Measurements from ENCODE around the gene MBTD1. TPM values are rescaled to one million over a fixed set of nuclear protein-coding genes. Genes with fewer than 3 reads are reported as not detected.
"Not testable (repeated sequence)": the region's sequence is repeated elsewhere in the genome, so short reads cannot be mapped to it uniquely, and the experiment has no call there.

The MBTD1 gene
- total RNA-seq, 1 experiment from 2014 or later: 3.9 TPM

DNA sequence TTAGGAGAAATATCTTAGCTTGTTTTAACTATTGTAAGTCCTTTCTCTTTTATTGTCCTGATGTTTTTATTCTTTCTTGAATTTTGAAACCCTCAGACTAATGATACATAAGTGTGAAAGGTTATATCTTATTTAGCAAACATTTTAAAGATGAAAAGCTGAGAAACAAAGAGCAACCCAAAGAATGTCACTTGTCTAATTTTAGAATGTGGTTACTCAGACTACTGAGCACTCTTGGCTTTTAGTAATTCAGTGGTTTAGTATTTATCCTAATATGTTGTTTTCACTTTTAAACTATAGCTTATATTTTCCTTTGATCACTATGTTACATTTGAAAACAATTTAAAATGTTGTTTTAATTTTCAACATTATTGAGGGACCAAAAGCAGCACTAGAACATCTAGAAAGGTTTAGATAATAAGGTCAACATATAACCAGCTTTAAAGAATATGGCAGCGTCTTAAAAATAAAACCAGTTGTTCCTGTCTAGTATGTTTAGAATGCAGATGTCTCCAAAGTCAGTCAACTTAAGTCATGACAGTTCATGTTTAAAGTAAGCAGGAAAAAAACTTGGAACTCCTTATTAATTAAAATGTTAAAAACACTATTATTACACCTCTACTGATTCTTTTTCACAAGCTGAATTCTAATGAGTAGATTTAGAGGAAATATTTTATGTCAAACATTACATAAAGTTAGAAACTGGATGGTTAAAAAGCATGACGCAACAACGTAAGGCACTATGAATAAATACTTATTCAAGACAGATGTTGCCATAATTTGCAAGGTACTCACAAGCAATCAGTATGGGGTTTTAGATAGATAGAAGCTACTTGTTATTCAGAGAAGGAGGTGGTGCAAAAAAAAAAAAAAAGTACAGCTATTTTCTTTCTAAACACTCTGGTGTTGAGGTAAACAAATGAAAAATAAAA, 2.4 kb downstream of the MBTD1 start:
- in situ Hi-C loops (cut with HindIII; ENCODE audit: low pct_unique_long_range_greater_than_20kb, low sequenced_read_pairs): no loop called here
- no peak for DNase-seq (ENCODE audit: low read depth)

DNA sequence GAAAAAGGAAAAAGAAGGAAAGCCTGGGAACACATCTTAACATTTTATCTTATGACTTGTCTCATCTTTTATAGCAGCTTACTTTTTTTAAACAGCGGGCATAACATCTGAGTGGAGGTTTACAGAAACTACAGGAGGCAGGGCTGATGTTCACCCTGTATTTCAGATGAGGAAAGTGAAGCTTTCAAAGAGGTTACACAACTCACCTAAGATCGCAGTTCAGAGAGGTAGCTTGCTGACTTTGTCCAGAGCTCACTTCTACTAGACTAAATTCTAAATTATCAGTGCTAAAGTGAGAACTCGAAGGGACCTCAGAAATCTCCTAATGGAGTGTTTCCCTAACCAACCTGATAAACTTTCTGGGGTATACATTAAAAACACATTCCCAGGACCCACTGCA, 3.7 kb downstream of the MBTD1 start:
- DNase-seq (ENCODE audit: low read depth): no peak
- in situ Hi-C loops (cut with HindIII; ENCODE audit: low pct_unique_long_range_greater_than_20kb, low sequenced_read_pairs): no loop called here

DNA sequence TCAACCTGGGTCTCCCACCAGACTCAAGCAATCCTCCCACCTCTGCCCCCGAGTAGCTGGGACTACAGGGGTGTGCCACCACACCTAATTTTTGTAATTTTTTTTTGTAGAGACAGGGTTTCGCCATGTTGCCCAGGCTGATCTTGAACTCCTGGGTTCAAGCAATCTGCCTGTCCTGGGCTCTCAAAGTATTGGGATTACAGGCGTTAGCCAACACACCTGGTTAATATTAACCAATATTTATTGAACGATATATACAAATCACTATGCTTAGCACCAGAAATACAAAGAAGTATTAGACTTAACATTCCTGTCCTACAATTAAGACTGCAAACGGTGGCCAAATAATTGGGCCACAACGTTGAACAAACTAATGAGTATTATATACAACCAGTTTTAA, 4.2 kb downstream of the MBTD1 start:
- no peak for DNase-seq (ENCODE audit: low read depth)
- in situ Hi-C loops (cut with HindIII; ENCODE audit: low pct_unique_long_range_greater_than_20kb, low sequenced_read_pairs): no loop called here

DNA sequence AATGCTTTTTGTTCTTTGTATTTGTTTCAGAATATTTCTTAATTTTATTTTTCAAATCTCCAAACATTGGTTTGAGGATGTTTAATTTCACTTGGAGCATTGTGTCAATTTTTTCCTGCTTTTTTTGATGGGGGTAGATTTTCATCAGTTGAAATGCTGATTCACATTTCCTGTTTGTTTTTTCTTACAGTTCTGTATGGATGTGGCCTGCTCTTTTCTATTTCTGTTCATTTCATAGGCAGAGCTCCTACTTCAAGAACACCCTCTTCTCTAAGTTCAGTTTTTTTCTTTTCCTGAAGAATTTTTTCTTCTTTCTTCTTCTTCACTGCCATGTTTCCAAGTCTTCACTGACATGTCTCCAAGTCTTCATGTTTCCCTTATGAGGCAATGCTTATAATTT, 8.8 kb downstream of the MBTD1 start:
- in situ Hi-C loops (cut with HindIII; ENCODE audit: low pct_unique_long_range_greater_than_20kb, low sequenced_read_pairs): no loop called here
- no peak for DNase-seq (ENCODE audit: low read depth)

DNA sequence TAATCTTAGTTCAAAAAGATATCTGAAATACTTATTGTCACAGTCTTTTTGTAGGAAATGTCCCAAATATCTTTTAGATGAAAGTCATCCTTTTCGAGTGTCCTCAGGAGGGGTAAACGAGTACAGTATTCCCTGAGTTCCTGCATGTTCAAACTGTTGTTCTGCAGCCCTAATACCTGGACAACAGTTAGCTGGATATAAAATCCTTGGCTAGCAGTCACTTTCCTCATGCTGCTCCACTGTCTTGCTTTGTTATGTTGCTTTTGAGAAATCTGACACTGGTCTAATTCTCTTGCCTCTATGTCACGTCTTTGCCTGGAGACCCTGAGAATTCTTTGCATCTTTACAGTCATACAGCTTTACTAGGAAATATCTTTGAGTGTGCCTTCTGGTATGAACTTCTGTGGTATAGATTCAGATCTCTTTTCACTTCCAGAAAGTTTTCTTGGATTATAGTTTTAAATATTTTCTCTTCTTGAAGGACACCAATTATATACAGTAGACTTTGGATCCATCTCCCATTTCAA, 9.5 kb downstream of the MBTD1 start:
- in situ Hi-C loops (cut with HindIII; ENCODE audit: low pct_unique_long_range_greater_than_20kb, low sequenced_read_pairs): no loop called here
- DNase-seq (ENCODE audit: low read depth): no peak

DNA sequence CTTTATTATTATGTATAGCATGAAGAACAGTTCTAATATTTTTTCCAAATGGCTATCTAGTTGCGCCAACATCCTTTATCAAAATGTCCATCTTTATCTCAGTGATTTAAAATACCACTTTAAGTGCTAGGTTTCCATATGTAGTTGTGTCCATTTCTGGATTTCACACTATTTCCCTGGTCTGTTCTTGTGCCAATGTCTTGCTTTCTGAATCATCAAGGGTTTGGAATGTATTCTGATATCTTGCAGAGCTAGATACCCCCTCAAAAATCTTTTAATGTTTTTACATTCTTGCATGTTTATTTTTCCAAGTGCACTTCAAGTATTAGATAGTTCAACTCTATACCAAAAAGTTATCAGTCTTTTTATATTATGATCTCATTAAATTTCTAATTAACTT, 14.3 kb downstream of the MBTD1 start:
- no peak for DNase-seq (ENCODE audit: low read depth)
- in situ Hi-C loops (cut with HindIII; ENCODE audit: low pct_unique_long_range_greater_than_20kb, low sequenced_read_pairs): no loop called here

DNA sequence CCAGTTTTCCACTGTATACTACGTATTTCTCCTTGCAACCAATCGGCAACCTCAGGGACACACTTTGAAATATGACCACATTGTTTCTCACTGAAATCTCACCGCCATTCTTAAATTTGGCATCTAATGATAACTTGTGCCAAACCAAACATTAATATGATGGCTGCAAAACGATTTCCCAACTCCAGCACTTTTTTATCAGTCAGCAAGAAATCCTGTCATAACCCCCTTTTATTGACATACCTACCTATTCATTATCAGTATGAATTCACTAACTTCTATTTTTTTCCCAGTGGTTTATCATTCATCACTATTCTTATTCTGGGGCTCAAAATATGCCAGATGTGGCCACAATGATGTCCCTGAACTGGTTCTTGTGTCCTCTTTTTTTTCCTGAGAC, 15.8 kb downstream of the MBTD1 start:
- in situ Hi-C loops (cut with HindIII; ENCODE audit: low pct_unique_long_range_greater_than_20kb, low sequenced_read_pairs): no loop called here

DNA sequence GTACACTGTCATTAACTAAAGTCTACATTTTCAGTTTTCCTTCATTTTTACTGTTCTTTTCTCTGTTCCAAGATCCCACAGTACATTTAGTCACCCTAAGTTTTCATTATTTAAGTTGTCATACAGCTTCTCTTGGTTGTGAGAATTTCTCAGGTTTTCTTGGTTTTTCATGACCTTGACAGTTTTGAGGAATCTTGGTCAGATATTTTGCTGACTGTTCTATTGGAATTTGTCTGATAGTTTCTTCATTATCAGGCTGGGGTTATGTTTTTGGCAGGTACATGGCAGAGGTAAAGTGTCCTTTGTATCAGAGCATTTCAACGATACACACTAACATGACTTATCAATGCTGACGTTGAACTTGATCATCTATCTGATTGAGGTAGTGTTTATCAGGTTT, 19.6 kb downstream of the MBTD1 start:
- no peak for DNase-seq (ENCODE audit: low read depth)
- in situ Hi-C loops (cut with HindIII; ENCODE audit: low pct_unique_long_range_greater_than_20kb, low sequenced_read_pairs): no loop called here

More for the DNA sequence above, 15.8 kb downstream of the MBTD1 start:
- DNase-seq (ENCODE audit: low read depth): no peak

DNA sequence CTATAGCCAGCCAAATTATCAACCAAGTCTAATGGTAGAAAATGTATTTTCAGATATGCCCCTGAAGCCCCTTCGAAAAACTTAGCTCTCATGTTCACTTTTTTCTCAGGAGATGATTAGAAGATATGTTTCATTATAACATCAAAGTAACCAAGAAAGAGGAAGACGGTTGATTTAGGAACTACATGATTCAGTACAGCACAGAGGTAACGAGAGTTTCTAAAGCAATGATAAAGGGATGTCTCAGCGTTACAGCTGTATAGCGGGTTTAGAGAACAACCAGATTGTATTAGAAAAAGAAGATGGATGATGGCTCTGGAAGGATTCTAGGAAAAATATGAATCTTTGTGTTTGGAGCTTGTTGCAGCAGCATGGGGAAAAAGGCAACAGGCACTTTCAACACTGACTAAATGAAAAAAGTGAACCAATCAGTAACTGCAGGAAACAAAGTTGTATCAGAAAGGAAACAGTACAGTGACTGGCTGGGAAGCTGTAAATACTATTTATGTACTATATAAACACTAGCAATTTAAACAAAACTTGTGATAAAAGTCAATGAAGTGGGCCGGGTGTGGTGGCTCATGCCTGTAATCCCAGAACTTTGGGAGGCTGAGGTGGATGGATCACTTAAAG, 21.5 kb downstream of the MBTD1 start:
- DNase-seq (ENCODE audit: low read depth): peak; percentile 21
- in situ Hi-C loops (cut with HindIII; ENCODE audit: low pct_unique_long_range_greater_than_20kb, low sequenced_read_pairs): no loop called here

DNA sequence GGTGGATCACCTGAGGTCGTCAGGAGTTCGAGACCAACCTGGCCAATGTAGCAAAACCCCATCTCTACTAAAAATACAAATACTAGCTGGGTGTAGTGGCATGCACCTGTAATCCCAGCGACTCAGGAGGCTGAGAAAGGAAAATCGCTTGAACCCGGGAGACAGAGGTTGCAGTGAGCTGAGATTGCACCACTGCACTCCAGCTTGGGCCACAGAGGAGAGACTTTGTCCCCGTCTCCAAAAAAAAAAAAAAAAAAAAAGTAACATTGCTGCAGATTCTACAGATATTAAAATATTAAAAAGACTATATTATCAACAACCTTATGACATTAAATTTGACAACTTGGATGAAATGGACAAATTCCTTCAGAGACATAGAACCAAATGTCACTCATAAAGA, 25.7 kb downstream of the MBTD1 start:
- no peak for DNase-seq (ENCODE audit: low read depth)
- in situ Hi-C loops (cut with HindIII; ENCODE audit: low pct_unique_long_range_greater_than_20kb, low sequenced_read_pairs): no loop called here

DNA sequence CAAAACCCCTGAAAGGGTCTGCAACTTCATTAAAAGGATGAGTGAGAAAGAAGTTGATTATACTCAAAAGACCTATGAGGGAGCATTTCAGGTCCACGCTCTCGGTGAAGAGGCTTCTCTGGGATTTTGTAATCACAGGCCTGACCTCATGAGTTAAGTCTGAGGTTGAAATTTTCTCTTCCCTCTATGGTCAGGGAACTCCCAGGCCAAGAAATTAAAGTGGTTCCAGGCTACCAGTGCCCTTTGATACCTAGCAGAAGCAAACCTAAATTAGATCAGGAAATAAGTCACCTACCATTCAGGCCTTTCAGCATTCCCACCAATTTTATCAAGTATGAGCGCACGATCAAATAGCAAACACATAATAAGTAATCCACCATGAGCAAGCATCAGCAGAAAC, 27.9 kb downstream of the MBTD1 start:
- DNase-seq (ENCODE audit: low read depth): no peak

DNA sequence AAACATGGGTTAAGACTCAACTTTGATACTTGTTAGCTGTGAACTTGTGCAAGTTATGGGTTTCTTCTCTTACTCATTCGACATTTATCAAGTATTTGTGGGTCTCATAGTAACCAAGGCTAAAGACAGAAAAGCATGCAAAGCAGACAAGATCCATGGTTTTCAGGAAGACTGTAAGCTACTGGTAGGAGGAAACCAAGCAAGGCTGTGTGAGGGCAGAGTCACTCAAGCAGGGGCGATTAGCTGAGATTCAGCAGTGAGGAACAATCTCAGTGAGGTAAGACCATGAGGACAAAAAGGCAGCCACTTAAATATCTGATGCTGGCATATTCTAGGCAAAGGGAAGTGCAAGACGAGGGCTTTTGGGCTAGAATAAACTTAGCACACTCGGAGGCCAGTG, 29.5 kb downstream of the MBTD1 start:
- no peak for DNase-seq (ENCODE audit: low read depth)
- in situ Hi-C loops (cut with HindIII; ENCODE audit: low pct_unique_long_range_greater_than_20kb, low sequenced_read_pairs): no loop called here

More for the DNA sequence above, 27.9 kb downstream of the MBTD1 start:
- in situ Hi-C loops (cut with HindIII; ENCODE audit: low pct_unique_long_range_greater_than_20kb, low sequenced_read_pairs): no loop called here

DNA sequence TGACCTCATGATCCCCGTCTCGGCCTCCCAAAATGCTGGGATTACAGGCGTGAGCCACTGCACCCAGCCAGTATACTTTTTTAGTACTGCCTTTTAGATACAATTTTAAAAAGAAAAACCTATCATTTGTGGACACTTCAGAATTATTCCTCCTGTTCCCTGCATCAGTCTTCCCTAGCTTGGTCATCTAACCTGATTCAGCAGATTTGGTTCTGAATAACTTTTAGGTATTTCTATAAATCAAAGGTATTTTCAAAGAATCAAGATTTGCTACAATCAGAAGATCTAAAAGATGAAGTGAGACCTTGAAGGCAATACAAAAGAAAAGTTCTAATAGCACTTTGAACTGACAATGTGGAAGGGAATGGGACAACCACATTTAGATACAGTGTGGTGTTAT, 30.0 kb downstream of the MBTD1 start:
- in situ Hi-C loops (cut with HindIII; ENCODE audit: low pct_unique_long_range_greater_than_20kb, low sequenced_read_pairs): no loop called here
- no peak for DNase-seq (ENCODE audit: low read depth)

DNA sequence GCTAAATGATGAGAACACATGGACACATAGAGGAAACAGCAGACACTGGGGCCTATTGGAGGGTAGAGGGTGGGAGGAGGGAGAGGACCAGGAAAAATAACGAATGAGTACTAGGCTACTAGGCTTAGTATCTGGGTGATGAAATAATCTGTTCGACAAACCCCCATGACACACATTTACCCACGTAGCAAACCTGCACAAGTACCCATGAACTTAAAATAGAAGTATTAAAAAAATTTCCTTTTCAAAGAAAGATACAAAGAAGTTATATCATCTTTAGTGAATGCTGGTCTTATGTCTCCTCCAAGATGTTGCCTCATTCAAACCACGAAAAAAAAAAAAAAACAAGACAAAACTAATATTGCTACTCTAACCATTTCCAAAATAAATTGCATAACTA, 31.7 kb downstream of the MBTD1 start:
- in situ Hi-C loops (cut with HindIII; ENCODE audit: low pct_unique_long_range_greater_than_20kb, low sequenced_read_pairs): no loop called here

DNA sequence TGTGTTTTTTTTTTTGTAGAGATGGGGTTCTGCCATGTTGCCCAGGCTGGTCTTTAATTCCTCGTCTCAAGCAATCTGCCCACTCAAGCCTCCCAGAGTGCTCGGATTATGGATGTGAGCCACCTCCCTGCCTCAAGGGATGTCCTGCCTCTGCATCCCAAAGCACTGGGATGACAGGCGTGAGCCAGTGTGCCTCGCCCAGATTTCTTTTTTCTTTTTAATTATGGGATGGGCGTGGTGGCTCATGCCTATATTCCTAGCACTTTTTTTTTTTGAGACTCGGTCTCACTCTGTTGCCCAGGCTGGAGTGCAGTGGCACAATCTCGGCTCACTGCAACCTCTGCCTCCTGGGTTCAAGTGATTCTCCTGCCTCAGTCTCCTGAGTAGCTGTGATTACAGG, 34.3 kb downstream of the MBTD1 start:
- in situ Hi-C loops (cut with HindIII; ENCODE audit: low pct_unique_long_range_greater_than_20kb, low sequenced_read_pairs); DNase-seq (ENCODE audit: low read depth): not testable (repeated sequence)

More for the DNA sequence above, 31.7 kb downstream of the MBTD1 start:
- no peak for DNase-seq (ENCODE audit: low read depth)

DNA sequence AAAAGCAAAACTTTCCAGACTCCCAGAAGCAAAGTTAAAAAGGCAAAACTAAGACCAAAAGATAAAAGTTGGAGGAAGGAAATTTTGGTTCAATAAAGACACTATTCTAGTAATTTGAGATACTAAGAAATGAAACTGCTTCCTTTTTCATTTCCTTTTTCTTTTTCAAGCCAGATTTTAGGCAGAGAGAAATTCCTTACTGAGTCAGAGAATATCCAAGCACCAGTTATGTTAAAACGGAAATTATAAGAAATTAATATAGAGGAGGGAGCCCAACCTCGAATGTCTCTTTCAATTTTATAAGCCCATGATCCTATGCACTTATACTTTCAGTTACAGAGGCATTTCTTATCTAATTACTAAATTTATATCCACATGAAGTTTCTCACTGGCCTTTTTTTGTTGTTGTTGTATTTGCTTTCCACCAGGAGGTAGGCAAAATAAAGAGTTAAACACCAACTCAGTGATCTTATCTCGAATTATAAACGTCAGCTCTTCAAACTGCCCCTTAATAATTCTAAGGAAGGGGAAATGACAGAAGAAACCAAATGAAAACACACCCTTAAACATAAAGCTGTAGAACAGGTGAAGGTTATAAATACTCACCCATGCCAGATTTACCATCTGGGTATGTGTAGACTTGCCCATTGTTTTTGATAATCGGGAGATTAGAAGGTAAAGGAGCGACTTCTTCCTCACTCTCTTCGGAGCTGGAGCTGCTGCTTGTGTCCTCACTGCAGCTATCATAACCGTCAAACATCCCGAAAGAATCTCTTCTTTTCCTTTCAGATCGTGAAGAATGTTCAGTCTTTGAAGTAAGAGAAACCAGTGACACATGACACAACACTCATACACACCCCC, 35.2 kb downstream of the MBTD1 start:
- in situ Hi-C loops (cut with HindIII; ENCODE audit: low pct_unique_long_range_greater_than_20kb, low sequenced_read_pairs): no loop called here

DNA sequence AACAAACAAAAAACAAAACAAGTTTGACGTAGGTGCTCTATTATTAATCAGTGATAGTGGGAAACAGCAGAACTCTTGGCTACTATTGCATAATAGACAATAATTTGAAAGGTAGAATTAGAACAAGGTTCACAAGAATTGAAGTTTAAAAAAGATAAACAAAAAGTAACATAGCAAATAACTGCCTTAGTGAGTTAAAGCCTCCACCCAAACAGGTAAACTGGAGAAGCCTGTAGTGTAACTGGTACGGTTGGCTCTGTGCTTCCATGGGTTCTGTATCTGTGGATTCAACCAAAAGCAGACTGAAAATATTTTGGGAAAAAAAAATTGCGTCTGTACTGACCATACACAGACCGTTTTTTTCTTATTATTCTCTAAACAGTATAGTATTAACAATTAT, 38.5 kb downstream of the MBTD1 start:
- DNase-seq (ENCODE audit: low read depth): no peak
- in situ Hi-C loops (cut with HindIII; ENCODE audit: low pct_unique_long_range_greater_than_20kb, low sequenced_read_pairs): no loop called here

More for the DNA sequence above, 35.2 kb downstream of the MBTD1 start:
- no peak for DNase-seq (ENCODE audit: low read depth)

DNA sequence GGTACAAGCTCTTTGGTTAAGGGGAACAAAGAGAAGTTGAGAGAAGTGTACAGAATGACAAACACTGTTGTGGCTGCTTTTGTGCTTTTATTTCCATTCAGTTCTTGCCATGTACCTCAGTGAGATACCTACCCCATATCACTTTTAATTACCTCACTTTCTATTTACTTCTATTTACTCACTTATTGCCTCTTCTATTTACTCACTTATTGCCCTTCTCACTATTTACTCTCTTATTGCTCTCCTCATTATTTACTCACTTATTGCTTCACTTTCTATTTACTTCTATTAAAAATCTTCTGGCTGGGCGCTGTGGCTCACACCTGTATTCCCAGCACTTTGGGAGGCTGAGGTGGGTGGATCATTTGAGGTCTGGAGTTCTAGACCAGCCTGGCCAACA, 41.9 kb downstream of the MBTD1 start:
- in situ Hi-C loops (cut with HindIII; ENCODE audit: low pct_unique_long_range_greater_than_20kb, low sequenced_read_pairs): no loop called here
- no peak for DNase-seq (ENCODE audit: low read depth)

DNA sequence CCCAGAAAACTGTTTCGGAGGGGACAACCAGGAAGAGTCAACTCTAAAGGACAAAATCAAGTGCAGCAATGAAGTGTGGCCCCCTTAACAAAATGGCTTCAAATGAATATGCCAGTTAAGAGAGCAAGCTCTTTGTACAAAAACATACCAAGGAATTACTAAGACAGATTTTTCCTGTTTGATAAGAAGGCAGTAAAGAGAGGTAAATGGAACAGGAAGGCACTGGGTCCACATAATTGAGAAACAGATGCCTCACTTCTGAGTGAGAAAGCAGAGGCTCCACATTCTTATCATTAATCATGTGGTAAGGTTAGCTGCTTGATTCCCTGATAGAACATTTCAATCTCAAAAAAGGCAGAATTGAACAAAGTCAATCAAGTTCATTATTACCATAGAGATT, 44.9 kb downstream of the MBTD1 start:
- in situ Hi-C loops (cut with HindIII; ENCODE audit: low pct_unique_long_range_greater_than_20kb, low sequenced_read_pairs): no loop called here
- no peak for DNase-seq (ENCODE audit: low read depth)

All from Caki2 (cell line).